NCI-H69 (cell line): ENCODE data around the gene IL36B.
A peak's percentile ranks its signal among the peaks of the same experiment; 100 is the strongest.

Source experiments
- DNase-seq: peaks from one replicate; lab custom pipeline; 2025; lab: John Stamatoyannopoulos, UW

Gene IL36B

DNA sequence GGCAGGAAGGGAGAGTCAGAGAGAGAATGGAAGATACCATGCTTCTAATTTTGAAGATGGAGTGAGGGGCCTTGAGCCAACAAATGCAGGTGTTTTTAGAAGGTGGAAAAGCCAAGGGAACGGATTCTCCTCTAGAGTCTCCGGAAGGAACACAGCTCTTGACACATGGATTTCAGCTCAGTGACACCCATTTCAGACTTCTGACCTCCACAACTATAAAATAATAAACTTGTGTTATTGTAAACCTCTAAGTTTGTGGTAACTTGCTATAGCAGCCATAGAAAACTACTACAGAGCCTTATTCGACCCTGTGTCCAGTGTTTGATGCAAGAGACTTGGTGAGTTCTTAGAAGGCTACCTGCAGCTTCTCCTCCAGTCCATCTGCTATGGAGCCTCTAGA is 22.9 kb upstream of the IL36B start:
- DNase-seq, result no peak

DNA sequence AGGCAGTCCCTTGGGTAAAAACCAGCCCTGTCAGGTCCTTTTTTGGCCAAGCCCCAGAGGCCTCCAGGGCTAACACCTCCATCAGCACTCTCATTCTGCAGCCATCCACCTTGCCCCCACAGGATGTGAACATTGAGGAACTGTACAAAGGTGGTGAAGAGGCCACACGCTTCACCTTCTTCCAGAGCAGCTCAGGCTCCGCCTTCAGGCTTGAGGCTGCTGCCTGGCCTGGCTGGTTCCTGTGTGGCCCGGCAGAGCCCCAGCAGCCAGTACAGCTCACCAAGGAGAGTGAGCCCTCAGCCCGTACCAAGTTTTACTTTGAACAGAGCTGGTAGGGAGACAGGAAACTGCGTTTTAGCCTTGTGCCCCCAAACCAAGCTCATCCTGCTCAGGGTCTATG is 22.4 kb upstream of the IL36B start:
- no peak for DNase-seq

DNA sequence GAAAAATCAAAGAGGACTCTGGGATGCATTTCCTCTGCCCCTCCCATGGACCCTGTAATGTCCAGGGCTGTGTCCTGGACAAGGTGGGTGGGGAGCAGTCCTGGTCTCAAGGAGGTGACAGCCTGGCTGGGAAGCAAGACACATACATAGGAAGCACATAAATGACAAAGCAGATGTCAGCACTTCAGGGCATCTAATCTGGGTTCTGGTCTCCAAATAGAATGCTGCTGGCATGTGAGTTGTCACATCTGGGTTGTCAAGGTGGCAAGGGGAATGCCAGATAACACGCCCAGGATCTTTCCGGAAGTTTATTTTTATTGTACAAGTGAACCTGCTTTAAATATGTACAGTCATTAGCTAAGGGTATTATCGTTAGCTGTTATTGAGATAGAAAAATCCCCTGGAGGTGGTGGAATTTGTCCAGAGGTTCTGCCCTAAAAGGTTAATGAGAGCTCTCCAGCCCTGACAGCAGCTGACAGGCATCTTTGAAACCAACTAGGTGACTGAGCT is 20.7 kb upstream of the IL36B start:
- no peak for DNase-seq

DNA sequence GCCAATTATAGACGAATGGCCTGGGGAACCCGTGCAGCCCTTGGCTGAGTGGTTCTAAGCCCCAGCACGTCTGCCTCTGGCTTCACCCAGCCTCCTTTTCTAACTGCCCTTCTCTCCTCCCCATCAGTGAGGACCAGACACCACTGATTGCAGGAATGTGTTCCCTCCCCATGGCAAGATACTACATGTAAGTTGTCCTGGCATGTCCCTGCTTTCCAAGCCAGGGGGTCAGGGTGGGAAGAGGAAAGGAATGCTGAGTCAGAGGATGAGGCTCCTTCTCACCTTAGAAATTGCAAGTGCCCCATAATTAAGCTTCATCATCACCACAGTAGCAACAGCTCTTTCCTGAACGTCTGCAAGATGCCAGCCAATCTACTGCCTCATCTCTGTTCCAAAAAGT is 19.9 kb upstream of the IL36B start:
- DNase-seq, result no peak

DNA sequence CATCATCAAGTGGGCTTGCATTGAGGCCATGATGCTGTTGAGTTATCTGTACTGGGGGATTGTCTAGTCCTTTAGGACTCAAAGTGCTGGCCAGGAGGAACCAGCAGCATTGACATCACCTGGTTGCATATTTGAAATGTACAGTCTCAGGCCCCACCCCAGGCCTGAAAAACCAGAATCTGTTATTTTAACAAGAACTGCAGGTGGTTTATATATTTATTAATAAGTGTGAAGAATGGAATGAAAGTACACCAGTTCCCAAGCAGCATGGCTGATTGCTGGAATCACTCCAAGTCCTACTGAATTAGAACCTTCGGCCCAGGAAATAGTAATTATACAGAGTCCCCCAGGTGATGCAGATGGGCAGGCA is 17.9 kb upstream of the IL36B start:
- DNase-seq, result peak; percentile 4

DNA sequence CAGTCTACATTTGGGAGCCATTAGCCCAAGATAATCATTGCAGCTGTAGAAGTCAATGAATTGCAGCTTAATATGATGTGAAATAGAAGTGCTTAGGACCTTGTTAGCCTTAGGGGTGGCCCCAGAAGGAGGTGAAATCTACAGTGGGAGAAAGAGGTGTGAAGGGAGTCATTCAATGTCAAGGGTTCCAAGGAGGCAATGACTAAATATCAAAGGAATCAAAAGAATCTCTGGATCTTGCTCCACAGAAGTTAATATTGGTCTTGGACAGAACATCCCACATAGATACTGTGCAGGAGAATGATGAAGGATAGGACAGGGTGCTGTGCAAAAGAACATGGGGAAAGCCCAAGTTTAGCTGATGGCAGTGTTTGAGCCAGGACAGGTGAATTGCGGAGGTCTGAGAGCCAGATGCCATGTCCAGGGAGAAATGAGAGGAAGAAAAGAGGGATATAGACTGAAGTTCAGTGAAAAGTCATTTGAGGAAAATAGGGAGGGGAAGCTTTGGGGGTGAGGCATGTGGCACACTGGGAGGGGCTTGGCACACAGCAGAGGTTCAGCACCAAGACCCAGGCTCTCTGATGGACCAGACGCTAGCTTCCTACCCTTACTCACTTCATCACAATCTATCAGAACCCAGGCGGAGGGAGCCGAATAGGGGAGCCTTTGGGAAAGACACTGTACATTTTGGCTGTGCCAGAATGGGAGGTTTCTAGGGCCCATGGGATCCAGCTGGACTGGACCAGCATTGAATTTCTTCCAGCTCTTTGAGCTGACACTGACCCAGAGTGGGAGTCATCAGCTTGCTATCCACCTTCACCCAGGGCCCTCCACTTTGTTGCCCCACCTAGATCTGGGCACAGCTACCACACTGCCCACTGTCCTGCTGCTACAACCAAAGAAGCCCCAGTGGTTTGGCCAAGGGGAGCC is 17.3 kb upstream of the IL36B start:
- no peak for DNase-seq

DNA sequence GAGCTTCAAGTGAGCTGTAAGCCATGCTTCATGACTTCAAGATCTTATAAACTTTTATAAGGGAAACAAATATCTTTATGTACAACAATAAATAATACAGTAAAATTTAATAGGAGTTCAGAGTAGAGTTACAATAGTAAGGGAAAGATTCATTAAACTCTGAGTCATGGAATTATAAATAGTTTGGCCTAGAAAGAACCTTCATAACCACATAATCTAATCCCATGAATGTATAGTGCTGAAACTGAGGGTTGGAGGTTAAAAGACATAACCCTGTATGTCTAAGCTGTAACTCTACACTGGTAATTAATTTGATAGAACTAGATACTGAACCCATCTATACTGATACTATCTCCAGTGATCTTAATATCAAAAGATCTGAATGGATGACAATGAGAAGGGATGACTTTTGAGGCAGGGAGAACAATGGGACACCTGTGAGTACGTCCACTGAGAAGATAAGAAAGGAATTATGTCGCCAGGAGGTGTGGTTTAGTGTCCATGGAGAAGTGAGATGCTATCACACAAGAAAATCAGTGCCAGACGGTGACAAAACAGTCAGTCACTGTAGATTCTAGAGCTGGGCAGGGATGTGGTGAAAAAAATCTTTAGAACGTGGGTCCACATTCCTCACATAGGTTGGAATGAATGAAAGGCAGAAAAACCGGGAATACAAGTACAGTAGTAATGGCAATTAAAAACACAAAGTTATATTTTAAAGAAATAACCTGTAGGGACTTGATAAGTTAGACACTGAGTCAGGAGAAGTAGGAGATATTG is 16.2 kb upstream of the IL36B start:
- DNase-seq, result no peak

DNA sequence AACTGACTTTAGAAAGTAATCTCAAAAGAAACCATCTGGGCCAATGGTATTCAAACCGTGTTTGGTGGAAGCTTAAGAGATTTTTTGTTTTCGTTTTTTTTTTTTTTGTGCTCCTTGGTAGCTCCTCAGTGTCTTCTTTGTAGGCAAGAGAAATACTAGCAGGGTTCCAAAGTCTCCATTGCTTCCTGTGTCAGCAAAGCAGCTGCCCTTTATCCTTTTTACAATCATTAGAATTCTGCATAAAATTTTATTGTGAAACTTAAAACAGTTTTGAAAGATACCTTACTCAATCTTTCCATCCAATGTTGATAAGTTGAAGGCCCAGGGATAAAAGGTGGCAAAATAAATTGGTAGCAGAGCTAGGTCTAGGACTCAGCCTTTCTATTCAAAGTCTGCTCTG is 15.6 kb upstream of the IL36B start:
- DNase-seq, result no peak

DNA sequence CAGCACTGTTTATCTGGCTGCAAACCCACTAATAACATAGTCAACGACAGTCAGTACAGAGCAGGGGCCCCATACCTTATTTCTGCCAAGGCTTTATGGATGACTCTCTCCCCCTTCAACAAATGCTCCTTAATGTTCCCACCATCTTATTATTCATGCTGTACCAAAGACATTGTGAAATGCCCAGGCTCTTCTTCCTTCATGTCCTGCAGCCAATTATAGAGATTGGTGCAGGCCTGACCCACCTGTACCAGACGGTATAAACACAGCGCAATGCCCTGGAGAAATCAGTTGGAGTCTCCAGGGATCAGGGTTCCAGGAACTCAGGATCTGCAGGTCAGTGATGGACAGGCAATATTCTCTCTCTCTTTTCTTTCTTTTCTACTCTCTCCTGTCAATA is 15.0 kb upstream of the IL36B start, which contains the start of gene IL1F10:
Gene IL1F10 (plus strand): TSS at position 290 of the 400 bp plus-strand sequence. CDS start 4,769 bp downstream, outside the sequence.
- DNase-seq, result no peak

DNA sequence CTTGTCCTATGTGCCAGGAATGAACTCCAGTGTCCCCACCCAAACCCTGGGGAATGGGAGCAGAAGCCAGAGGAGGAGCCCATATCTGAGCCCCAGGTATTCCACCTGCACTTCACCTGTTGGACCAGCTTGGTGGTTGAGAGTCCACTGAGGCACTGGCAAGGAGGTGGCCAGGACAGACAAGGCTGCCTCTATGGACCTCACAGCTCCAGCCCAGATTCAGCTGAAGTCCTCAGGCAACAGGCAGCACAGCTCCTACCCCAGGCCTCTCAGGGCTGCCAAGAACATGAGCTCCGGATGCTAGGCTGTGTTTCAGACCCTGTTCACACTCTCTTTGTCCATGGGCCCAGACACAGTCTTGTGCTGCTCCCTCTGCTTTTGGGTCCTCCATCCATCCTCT is 12.2 kb upstream of the IL36B start:
- no peak for DNase-seq

DNA sequence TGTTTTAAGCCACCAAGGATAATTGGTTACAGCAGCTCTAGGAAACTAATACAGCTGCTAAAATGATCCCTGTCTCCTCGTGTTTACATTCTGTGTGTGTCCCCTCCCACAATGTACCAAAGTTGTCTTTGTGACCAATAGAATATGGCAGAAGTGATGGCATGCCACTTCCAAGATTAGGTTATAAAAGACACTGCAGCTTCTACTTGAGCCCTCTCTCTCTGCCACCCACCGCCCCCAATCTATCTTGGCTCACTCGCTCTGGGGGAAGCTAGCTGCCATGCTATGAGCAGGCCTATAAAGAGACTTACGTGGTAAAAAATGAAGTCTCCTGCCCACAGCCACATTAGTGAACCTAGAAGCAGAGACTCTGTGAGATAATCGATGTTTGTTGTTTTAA is 11.6 kb upstream of the IL36B start:
- DNase-seq, result no peak

DNA sequence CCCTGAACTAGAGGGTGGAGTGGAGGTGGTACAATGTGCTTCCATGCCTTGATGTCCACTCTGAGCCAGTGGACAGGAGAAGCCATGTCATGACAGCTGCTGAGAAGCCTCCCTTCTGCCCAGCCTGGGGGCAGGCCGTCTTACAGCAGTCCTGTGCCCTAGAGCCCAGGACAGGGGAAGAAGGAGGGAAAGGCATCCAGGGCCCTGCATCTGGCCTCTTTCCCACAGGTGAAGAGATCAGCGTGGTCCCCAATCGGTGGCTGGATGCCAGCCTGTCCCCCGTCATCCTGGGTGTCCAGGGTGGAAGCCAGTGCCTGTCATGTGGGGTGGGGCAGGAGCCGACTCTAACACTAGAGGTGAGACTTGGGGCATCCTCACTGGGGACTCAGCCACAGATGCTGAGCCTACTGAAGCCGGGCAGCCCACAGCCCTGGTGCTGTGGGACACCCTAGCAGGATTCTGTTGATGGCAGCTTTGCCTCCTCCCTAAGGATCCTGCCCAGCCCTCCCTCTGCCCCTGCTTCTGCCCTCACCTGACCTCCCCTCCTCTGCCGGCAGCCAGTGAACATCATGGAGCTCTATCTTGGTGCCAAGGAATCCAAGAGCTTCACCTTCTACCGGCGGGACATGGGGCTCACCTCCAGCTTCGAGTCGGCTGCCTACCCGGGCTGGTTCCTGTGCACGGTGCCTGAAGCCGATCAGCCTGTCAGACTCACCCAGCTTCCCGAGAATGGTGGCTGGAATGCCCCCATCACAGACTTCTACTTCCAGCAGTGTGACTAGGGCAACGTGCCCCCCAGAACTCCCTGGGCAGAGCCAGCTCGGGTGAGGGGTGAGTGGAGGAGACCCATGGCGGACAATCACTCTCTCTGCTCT is 9.5 kb upstream of the IL36B start:
- no peak for DNase-seq

DNA sequence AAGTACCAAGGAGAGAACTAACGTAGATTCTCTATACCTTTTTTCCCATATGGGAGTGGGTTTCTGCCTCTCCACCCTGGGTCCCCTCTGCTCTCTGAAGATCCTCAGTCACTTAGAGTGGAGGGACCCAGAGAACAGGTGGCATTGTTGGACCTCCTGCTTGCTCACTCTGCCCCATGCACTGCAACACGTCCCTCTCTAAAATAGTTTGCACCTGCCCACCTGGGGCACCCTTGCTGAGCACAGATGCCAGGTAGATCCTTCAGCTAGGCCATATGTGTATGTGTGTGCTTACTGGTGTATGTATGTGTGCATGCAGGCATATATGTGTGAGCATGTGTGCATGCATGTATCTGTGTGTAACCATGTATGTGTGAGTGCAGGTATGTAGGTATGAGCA is 8.6 kb upstream of the IL36B start:
- DNase-seq, result no peak

DNA sequence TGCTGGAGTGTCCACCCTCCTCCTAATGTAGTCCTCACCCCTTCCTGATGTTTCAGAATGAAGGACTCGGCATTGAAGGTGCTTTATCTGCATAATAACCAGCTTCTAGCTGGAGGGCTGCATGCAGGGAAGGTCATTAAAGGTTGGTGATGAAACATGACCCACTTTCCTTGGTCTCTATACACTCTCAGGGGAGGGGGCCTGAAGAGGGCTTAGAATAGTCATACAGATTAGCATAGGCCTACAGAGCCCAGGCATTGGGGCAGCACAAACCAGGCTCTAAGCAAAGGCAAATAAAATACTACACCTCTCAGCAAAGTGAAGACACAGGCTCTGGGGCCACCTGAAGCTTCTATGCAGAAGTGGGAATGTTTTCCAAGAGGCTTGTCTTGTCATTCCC is 8.1 kb upstream of the IL36B start:
- no peak for DNase-seq

DNA sequence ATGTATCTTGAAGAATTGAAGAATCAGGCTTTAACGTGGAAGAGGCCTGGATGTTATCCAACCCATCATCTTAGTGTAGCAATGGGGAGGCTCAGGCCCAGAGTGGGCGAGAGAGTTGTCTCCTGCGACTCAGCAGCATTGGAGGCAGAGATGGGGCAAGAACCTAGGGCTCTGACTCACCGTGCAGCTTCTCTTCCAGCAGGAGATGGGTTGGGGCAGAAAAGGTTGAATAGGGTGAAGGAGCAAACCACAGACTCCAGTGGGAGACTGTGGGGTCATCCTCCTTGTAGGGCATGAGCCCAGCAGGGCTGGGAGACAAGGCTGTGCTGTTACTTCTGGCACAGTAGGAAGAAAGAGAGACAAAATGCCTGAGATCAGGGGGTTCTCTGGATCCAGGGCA is 7.7 kb upstream of the IL36B start:
- no peak for DNase-seq

DNA sequence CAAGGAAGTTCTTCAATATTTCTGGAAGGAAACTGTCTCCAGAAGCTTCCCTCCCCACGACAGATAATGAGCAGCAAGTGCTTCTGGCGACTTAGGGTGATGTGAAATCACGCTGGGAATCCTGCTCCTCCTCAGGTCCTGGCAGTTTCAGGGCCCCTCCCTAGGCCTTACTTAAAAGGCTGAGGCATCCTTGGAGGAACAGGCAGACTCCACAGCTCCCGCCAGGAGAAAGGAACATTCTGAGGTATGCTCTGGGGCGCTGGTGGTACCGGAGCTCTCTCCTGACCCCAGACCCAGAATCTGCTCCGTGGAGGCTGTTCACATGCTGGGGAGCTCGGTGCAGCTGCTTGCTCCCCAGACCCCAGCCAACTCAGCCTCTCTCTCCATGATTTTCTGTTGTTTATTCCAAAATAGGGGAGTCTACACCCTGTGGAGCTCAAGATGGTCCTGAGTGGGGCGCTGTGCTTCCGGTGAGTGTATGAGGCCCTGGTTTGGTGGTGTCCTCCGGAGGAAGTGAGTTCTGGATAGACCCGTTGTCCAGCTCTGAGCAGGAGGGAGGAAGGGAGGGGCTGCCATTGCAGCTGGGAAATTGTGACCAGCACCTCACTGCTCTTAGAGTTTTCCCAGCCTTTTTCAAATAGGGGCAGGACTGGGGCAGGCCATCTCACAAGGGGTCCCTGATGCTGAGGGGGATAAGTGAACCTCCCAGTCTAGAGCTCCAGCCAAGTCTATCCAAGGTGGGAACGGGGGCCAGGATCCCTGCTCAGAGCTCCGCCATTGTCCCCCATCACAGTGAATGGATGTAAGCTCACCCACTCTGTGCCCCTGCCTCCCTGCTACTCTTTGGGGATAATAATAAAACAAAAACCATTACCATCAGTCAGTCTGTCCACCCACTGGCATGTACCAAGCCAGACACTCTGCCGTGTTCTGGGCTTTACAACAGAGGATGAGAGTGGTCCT is 6.6 kb upstream of the IL36B start, which contains the start of gene IL36RN:
Gene IL36RN (plus strand): TSS at position 201 of the 963 bp plus-strand sequence. CDS start 241 bp downstream, at position 442.
- no peak for DNase-seq

DNA sequence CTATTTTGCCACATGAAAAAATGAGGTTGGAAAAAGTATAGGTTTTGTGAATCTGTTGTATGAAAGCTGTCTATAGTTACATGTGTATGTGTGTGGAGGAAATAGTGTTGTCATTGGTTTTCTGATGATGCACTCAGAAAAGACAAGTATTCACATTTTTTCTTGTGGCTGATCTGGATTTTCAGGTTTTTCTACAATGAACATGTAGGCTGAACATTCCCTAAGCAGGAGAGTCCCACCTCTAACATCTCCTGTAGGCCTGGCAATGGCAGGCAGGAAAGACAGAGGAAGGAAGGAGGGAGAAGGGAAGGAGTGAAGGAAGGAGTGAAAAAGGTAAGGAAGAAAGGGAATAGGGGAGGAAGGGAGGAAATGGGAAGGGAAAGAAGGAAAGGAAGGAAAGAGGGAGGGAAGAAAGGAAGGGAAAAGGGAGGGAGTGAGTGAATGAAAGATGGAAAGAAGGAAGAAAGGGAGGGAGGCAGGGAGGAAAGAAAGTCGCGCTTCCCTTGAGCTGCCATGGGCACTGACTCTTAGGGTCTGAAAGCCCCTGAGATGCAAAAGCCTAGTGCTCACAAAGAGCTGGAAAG is 5.8 kb upstream of the IL36B start:
- no peak for DNase-seq

DNA sequence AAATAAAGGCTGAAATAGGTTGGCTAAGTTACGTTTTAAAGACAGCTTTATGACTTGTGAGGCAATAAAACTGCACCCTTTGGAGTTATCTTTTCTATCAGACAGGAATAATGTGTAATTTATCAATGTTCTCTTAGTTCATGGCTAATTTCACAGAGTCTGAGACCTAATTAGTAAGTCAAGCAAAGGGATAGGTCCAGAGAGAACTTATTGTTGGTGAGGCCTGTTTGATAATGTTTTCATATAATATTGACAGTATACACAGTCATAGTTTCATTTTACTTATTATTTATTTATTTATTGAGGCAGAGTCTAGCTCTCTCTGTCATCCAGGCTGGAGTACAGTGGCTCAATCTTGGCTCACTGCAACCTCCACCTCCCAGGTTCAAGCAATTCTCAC is 4.5 kb upstream of the IL36B start:
- DNase-seq, result no peak

DNA sequence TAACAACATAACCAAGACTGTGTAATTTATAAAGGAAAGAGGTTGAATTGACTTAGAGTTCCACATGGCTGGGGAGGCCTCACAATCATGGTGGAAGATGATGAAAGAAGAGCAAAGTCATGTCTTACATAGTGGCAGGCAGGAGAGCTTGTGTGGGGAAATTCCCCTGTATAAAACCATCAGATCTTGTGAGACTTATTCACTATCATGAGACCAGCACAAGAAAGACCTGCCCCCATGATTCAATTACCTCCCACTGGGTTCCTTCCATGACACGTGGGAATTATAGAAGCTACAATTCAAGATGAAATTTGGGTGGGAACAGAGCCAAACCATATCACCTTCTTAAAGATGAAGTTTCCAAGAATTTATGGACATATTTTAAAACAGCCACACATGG is 3.9 kb upstream of the IL36B start:
- no peak for DNase-seq

DNA sequence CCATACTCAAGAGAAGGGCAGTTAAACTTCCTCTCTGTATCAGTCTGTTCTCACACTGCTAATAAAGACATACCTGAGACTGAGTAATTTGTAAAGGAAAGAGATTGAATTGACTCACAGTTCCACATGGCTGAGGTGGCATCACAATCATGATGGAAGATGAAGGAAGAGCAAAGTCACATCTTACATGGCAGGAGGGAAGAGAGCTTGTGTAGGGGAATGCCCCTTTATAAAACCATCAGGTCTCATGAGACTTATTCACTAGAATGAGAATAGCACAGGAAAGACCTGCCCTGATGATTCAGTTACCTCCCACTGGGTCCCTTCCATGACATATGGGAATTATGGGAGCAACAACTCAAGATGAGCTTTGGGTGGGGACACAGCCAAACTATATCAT is 1.4 kb upstream of the IL36B start:
- DNase-seq, result no peak
